HEK293T (cell line): ENCODE data around the gene POU2F2.

Experiments used
- ELF4 ChIP-seq: fragments of 450-650 bp; IDR thresholded peaks from 2 replicates; pipeline ENCODE4 v1.6.1; 2017; ENCODE audit warnings: antibody characterized with exemption
- FOXK2 ChIP-seq: fragments of 450-650 bp; IDR thresholded peaks from 2 replicates; pipeline ENCODE4 v1.6.1; 2016; ENCODE audit warnings: mild to moderate bottlenecking
- FOXM1 ChIP-seq: fragments of 450-650 bp; IDR thresholded peaks from 2 replicates; pipeline ENCODE4 v1.6.1; 2017; ENCODE audit warnings: mild to moderate bottlenecking, borderline replicate concordance

- no peak for TF ChIP-seq FOXK2
- no peak for TF ChIP-seq ELF4
- no peak for TF ChIP-seq FOXM1
Observed at GRCh38 chr19:42114412-42114811, 17.8 kb downstream of the POU2F2 start.
